Mesenchymal stem cell (in vitro differentiated cells and primary cell): Measurements from ENCODE around the gene C20orf141.
A peak's percentile ranks its signal among the peaks of the same experiment; 100 is the strongest.

Source experiments
- DNase-seq: peaks from one replicate; pipeline ENCODE4 v3.0.0-alpha.2; 2013
- H2AFZ ChIP-seq: one replicate; pipeline ENCODE4 v1.6.1; 2013; ENCODE audit warnings: low read depth, mild to moderate bottlenecking, control low read depth, inconsistent platforms, low read length, moderate library complexity
- H2AK5ac ChIP-seq: 2 replicates; pipeline ENCODE4 v1.6.1; 2013; ENCODE audit warnings: low read length, moderate library complexity, mild to moderate bottlenecking, inconsistent platforms; ENCODE audit not compliant: severe bottlenecking
- H2BK120ac ChIP-seq: one replicate; pipeline ENCODE4 v1.6.1; 2013; ENCODE audit warnings: low read depth, mild to moderate bottlenecking, inconsistent platforms, low read length, moderate library complexity
- H2BK12ac ChIP-seq, 2 experiments: one replicate each; pipeline ENCODE4 v1.6.1; 2013; ENCODE audit warnings: inconsistent platforms in 2 of 2, low read length in 2 of 2, mild to moderate bottlenecking in 2 of 2, moderate library complexity in 2 of 2, control low read depth in 1 of 2
- H2BK15ac ChIP-seq: one replicate; pipeline ENCODE4 v1.6.1; 2013; ENCODE audit warnings: mild to moderate bottlenecking, low read depth, inconsistent platforms; ENCODE audit not compliant: poor library complexity, severe bottlenecking
- H2BK5ac ChIP-seq: 2 replicates; pipeline ENCODE4 v1.6.1; 2013; ENCODE audit warnings: low read depth, mild to moderate bottlenecking, low read length, control low read depth, inconsistent platforms; ENCODE audit not compliant: poor library complexity, severe bottlenecking
- H3K14ac ChIP-seq, 2 experiments: one replicate each; pipeline ENCODE4 v1.6.1; 2013; ENCODE audit warnings: inconsistent platforms in 2 of 2, low read length in 2 of 2, control low read depth in 1 of 2, mild to moderate bottlenecking in 1 of 2, moderate library complexity in 1 of 2
- H3K18ac ChIP-seq, 2 experiments: one replicate each; pipeline ENCODE4 v1.6.1; 2013; ENCODE audit warnings: inconsistent platforms in 2 of 2, low read length in 2 of 2, control low read depth in 1 of 2, low read depth in 1 of 2, mild to moderate bottlenecking in 1 of 2
- H3K23ac ChIP-seq, 2 experiments: one replicate each; pipeline ENCODE4 v1.6.1; 2013; ENCODE audit warnings: inconsistent platforms in 2 of 2, low read length in 2 of 2, mild to moderate bottlenecking in 2 of 2, moderate library complexity in 2 of 2, control low read depth in 1 of 2
- H3K27ac ChIP-seq: 2 replicates; pipeline ENCODE4 v1.5.1; 2013; ENCODE audit warnings: mild to moderate bottlenecking, moderate library complexity, low read length, control low read depth, inconsistent platforms; ENCODE audit not compliant: poor library complexity, severe bottlenecking
- H3K27me3 ChIP-seq, 2 experiments: 2 replicates each; pipeline versions ENCODE4 v1.6.1 to v1.7.0; 2013; ENCODE audit warnings: low read length in 2 of 2, mild to moderate bottlenecking in 2 of 2, moderate library complexity in 2 of 2, control low read depth in 1 of 2, inconsistent platforms in 1 of 2; ENCODE audit not compliant: control insufficient read depth in 1 of 2, insufficient read depth in 1 of 2
- H3K36me3 ChIP-seq, 2 experiments: 2 replicates each; pipeline versions ENCODE4 v1.6.1 to v1.7.0; 2013; ENCODE audit warnings: low read length in 2 of 2, control low read depth in 1 of 2, inconsistent platforms in 1 of 2, low read depth in 1 of 2, mild to moderate bottlenecking in 1 of 2; ENCODE audit not compliant: insufficient read depth in 2 of 2, control insufficient read depth in 1 of 2
- H3K4ac ChIP-seq, 2 experiments: one replicate each; pipeline ENCODE4 v1.6.1; 2013; ENCODE audit warnings: inconsistent platforms in 2 of 2, low read length in 2 of 2, mild to moderate bottlenecking in 2 of 2, moderate library complexity in 2 of 2, control low read depth in 1 of 2, low read depth in 1 of 2
- H3K4me1 ChIP-seq: 2 replicates; pipeline ENCODE4 v1.6.1; 2013; ENCODE audit warnings: low read depth, low read length, control low read depth; ENCODE audit not compliant: control insufficient read depth, insufficient read depth
- H3K4me2 ChIP-seq: 2 replicates; pipeline ENCODE4 v1.6.1; 2013; ENCODE audit warnings: low read length, mild to moderate bottlenecking, inconsistent platforms; ENCODE audit not compliant: poor library complexity, severe bottlenecking
- H3K4me3 ChIP-seq, 2 experiments: 2 replicates each; pipeline versions ENCODE4 v1.5.1 to v1.7.0; 2013; ENCODE audit warnings: low read length in 2 of 2, mild to moderate bottlenecking in 2 of 2, control low read depth in 1 of 2, low read depth in 1 of 2; ENCODE audit not compliant: insufficient read depth in 1 of 2
- H3K79me1 ChIP-seq: replicated peaks from 2 replicates; pipeline ENCODE4 v1.6.1; 2013; ENCODE audit warnings: mild to moderate bottlenecking, control low read depth, low read length, inconsistent platforms; ENCODE audit not compliant: poor library complexity, severe bottlenecking
- H3K9ac ChIP-seq: 2 replicates; pipeline ENCODE4 v1.7.0; 2013; ENCODE audit warnings: mild to moderate bottlenecking, low read length, moderate library complexity
- H3K9me3 ChIP-seq: 2 replicates; pipeline ENCODE4 v1.7.0; 2013; ENCODE audit warnings: mild to moderate bottlenecking, low read length; ENCODE audit not compliant: control insufficient read depth
- H4K8ac ChIP-seq: one replicate; pipeline ENCODE4 v1.6.1; 2013; ENCODE audit warnings: inconsistent platforms, mild to moderate bottlenecking, low read length, moderate library complexity
- H4K91ac ChIP-seq: one replicate; pipeline ENCODE4 v1.6.1; 2013; ENCODE audit warnings: mild to moderate bottlenecking, low read length, inconsistent platforms
- WGBS: methylation state at CpG from one replicate; pipeline ENCODE4 v1.1.7; 2013; ENCODE audit warnings: mixed read lengths; 5-methylcytosine and 5-hydroxymethylcytosine counted together

Gene C20orf141

DNA sequence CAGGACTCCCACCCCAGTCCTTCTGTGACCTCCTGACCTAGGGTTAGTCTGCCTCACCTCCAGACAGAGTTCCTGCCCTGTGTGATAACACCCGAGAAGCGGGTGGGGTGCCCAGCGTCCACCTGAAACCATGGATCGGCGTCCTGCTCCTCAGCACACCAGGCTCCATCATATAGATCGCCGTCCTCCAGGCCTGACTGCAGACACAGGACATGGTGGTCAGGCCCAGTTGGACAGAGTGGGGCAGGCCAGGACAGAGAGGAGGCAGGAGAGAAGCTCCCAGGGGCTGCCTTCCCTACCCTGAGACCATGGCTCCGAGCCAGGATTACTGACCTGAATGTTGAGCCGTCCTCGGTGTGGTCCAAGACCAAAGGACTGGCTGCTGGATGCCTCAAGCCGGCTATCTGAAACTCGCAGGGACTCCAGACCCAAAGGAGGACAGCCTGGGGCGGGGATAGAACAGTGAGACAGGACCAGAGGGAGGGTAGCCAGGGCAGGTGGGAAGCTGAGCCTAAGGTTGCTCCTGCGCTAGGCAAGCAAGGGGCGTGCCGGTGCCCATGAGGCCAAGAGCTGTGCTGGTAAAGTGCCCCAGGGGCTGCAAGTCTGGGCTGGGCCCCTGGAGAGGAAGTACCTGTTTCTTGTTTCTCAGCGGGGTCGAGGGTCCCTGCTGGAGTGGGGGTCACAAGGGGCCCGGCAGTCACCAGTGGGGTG is 16.5 kb upstream of the C20orf141 start:
- Histone ChIP-seq H2AK5ac (no peak overlapping the region), H3K4me3 (no peak overlapping the region), H3K14ac (no peak overlapping the region), H3K4me2 (no peak overlapping the region), H2BK5ac (no peak overlapping the region), H3K18ac (no peak overlapping the region), H3K79me1 (no peaks in the 10 kb centered on the region), H3K36me3 (peaks cover 38 to 43% of the 10 kb centered on the region in 2 experiments), H3K9ac (no peak overlapping the region), H3K4me1 (peaks cover 16% of the 10 kb centered on the region), H3K23ac (no peak overlapping the region), H3K27me3 (peaks cover 7 to 23% of the 10 kb centered on the region in 2 experiments), H4K91ac (no peak overlapping the region), H3K27ac (no peak overlapping the region), H4K8ac (no peak overlapping the region), H2AFZ (no peak overlapping the region), H2BK15ac (no peak overlapping the region), H2BK120ac (no peak overlapping the region), H3K9me3 (no peaks in the 10 kb centered on the region), H2BK12ac (no peak overlapping the region), H3K4ac (no peak overlapping the region)
- WGBS: 91% methylated on average over 19 of the region's 19 CpGs
- no peak for DNase-seq

- no peak overlapping the region for H2AK5ac ChIP-seq
- H2BK120ac ChIP-seq: no peak overlapping the region
- H4K91ac ChIP-seq: no peak overlapping the region
- no peak overlapping the region for H2BK15ac ChIP-seq
- no peak overlapping the region for H4K8ac ChIP-seq
- no peak overlapping the region for H2AFZ ChIP-seq
- no peaks in the 10 kb centered on the region for H3K9me3 ChIP-seq
- H3K18ac ChIP-seq: no peak overlapping the region
- no peak overlapping the region for H2BK12ac ChIP-seq
- peak overlapping the region in 1 of 2 experiments; percentile 89 for H3K4me3 ChIP-seq
- no peak for DNase-seq
- H2BK5ac ChIP-seq: no peak overlapping the region
- H3K4ac ChIP-seq: no peak overlapping the region
- H3K23ac ChIP-seq: no peak overlapping the region
- H3K27ac ChIP-seq: no peak overlapping the region
- H3K14ac ChIP-seq: no peak overlapping the region
- 63% methylated on average over 6 of the region's 6 CpGs for WGBS
- H3K9ac ChIP-seq: peak overlapping the region; percentile 85
- no peaks in the 10 kb centered on the region for H3K79me1 ChIP-seq
- H3K4me1 ChIP-seq: peaks cover 16% of the 10 kb centered on the region
- peaks cover 7 to 28% of the 10 kb centered on the region in 2 experiments for H3K27me3 ChIP-seq
- no peak overlapping the region for H3K4me2 ChIP-seq
- H3K36me3 ChIP-seq: peaks cover 38 to 43% of the 10 kb centered on the region in 2 experiments
Measured at GRCh38 chr20:2798814-2799213, 16.0 kb upstream of the C20orf141 start.

GRCh38 chr20:2799271-2799670 is 15.5 kb upstream of the C20orf141 start:
- no peak overlapping the region for H2AK5ac ChIP-seq
- 71% methylated on average over 9 of the region's 9 CpGs for WGBS

DNA sequence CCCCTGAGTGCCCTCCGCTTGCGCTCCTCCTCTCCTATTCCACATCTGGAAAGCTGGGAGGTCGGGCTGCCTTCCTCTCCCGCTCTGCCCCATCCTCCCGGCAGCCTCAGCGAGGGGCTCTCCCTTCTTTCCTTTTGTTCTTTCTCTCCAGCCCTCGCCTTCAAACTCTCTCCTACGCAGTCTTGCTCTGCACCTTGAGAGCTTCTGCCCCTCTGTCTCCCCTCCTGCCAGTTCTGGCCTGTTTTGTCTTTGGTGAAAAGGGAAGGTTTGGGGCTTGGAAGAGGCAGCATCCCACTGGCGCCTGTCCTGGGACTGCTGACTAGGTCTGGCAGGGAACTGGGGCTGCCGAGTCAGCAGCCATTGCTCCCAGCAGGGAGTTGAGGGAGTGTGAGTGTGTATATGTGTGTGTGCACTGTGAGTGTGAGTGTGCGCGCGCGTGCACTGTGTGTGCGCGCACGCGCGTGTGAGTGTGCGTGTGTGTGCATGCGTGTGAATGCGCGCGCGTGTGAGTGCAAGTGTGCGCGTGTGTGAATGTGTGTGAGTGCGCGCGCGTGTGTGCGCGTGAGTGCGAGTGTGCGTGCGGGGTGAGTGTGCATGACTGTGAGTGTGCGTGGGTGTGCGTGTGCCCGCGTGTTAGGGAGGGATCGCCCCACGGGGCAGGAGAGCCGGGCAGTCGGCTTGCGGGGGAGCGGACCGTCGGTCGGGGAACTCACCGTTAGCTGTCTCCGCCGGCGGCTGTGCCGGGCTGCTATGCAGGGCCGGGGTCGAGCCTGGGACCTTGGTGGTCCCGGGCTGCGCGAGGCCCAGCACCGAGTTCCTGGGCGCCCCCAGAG is 14.9 kb upstream of the C20orf141 start:
- Histone ChIP-seq H3K27me3 (peaks cover 12 to 39% of the 10 kb centered on the region in 2 experiments), H3K18ac (peak overlapping the region; percentile 73 to 89), H4K8ac (peak overlapping the region; percentile 73), H2BK15ac (no peak overlapping the region), H4K91ac (peak overlapping the region; percentile 96), H3K9me3 (no peaks in the 10 kb centered on the region), H3K27ac (no peak overlapping the region), H3K23ac (no peak overlapping the region), H3K36me3 (peaks cover 37% of the 10 kb centered on the region in 2 experiments), H3K79me1 (no peaks in the 10 kb centered on the region), H2AFZ (peak overlapping the region; percentile 55), H3K4me3 (peak overlapping the region; percentile 63 to 89), H3K14ac (peak overlapping the region in 1 of 2 experiments; percentile 78), H2BK12ac (peak overlapping the region in 1 of 2 experiments; percentile 1), H2AK5ac (no peak overlapping the region), H2BK120ac (no peak overlapping the region), H3K4me1 (peaks cover 21% of the 10 kb centered on the region), H2BK5ac (no peak overlapping the region), H3K4ac (peak overlapping the region in 1 of 2 experiments; percentile 30), H3K9ac (peak overlapping the region; percentile 85), H3K4me2 (peak overlapping the region; percentile 91)
- peak; percentile 27 for DNase-seq
- WGBS: 6% methylated on average over 31 of the region's 61 CpGs

More at GRCh38 chr20:2799271-2799670, 15.5 kb upstream of the C20orf141 start:
- Histone ChIP-seq H3K79me1 (no peaks in the 10 kb centered on the region), H3K23ac (no peak overlapping the region), H3K36me3 (peaks cover 38 to 42% of the 10 kb centered on the region in 2 experiments), H4K8ac (no peak overlapping the region), H3K9ac (peak overlapping the region; percentile 85), H4K91ac (no peak overlapping the region), H3K9me3 (no peaks in the 10 kb centered on the region), H3K14ac (no peak overlapping the region), H3K18ac (no peak overlapping the region), H2BK12ac (no peak overlapping the region), H3K27me3 (peaks cover 10 to 32% of the 10 kb centered on the region in 2 experiments), H3K4me2 (peak overlapping the region; percentile 91), H3K4me3 (peak overlapping the region in 1 of 2 experiments; percentile 89), H2BK120ac (no peak overlapping the region), H3K4me1 (peaks cover 16% of the 10 kb centered on the region), H2BK15ac (no peak overlapping the region), H3K4ac (no peak overlapping the region), H2BK5ac (no peak overlapping the region), H2AFZ (peak overlapping the region; percentile 7), H3K27ac (no peak overlapping the region)
- no peak for DNase-seq
